ENCODE measurements around the gene SFT2D2.

GRCh38 chr1:168285971-168286927 is 60.4 kb downstream of the SFT2D2 start:
- no peak for TF ChIP-seq CTCF (IDR thresholded peaks at IDR 0.05)
- TF ChIP-seq POLR2A (IDR thresholded peaks at IDR 0.05), result no peak
